ENCODE measurements around the gene KRT84.

DNA sequence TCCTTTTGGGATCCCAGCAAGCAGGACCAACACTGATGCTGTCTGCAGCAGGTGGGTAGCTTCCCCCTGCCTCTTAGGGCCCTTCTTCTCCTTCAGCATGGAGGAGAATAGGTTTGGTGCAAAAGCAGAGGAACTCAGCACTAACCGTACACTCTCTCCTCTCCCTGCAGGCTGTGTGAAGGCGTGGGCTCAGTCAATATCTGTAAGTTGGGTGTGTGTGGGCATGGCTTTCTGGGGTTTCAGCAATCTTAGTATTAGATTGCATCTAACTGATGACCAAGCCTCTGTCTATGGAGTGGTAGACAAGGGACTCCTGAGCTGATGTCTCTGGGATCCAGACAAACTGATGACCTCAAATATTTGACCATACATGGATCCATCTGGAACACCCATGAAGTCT lies 32.5 kb downstream of the KRT84 start:
- TF ChIP-seq, protein P1, sequence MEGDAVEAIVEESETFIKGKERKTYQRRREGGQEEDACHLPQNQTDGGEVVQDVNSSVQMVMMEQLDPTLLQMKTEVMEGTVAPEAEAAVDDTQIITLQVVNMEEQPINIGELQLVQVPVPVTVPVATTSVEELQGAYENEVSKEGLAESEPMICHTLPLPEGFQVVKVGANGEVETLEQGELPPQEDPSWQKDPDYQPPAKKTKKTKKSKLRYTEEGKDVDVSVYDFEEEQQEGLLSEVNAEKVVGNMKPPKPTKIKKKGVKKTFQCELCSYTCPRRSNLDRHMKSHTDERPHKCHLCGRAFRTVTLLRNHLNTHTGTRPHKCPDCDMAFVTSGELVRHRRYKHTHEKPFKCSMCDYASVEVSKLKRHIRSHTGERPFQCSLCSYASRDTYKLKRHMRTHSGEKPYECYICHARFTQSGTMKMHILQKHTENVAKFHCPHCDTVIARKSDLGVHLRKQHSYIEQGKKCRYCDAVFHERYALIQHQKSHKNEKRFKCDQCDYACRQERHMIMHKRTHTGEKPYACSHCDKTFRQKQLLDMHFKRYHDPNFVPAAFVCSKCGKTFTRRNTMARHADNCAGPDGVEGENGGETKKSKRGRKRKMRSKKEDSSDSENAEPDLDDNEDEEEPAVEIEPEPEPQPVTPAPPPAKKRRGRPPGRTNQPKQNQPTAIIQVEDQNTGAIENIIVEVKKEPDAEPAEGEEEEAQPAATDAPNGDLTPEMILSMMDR (IDR thresholded peaks at IDR 0.05): no peak
- TF ChIP-seq POLR2A (IDR thresholded peaks at IDR 0.05): no peak
